Prostate gland (tissue), 2 donors: Measurements from ENCODE around the gene CPEB1.

Experiments used
- CTCF ChIP-seq, 4 experiments: fragments of 200-600 bp in 2 of 4; fragments of 450-650 bp in 2 of 4; sonication (generic) in 2 of 4; IDR thresholded peaks; 1 replicate in 3 of 4; 2 replicates in 1 of 4; pipeline ENCODE4 v1.5.1; 2016 to 2019; ENCODE audit warnings: antibody characterized with exemption in 4 of 4, mild to moderate bottlenecking in 2 of 4, moderate library complexity in 2 of 4
- POLR2A ChIP-seq: fragments of 450-650 bp; IDR thresholded peaks from one replicate; pipeline ENCODE4 v1.6.1; 2016; ENCODE audit warnings: antibody characterized with exemption, mild to moderate bottlenecking
- POLR2AphosphoS5 ChIP-seq: sonication (generic); formaldehyde crosslinking; IDR thresholded peaks from one replicate; pipeline ENCODE4 v1.6.1; 2017; ENCODE audit warnings: antibody characterized with exemption

DNA sequence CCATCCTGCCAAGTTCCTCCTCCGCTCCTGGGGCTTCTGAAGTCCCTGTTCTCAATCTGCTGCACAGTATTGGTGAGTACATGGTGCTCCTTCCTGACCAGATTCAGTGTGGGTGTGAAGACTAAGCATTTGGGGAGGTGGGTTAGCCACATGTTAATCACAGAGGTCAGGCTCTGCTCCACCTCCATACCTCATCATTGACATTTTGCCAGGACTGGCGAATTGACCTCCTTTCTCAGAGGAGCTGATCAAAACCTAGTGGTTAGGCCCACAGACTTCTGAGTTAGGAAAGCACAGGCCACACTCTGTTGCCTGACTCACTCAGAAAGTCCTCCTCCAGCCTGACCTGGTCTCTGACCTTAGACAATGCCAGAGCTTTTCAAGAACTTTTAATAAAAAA lies 98.5 kb downstream of the CPEB1 start:
- TF ChIP-seq CTCF (IDR thresholded peaks at IDR 0.05) = no peak
- TF ChIP-seq POLR2AphosphoS5 = no peak
- no peak for TF ChIP-seq POLR2A
